Keratinocyte (primary cell): Measurements from ENCODE around the gene GLI3. TPM values are rescaled to one million over a fixed set of nuclear protein-coding genes. Genes with fewer than 3 reads are reported as not detected.

ENCODE experiments used
- DNase-seq: peaks from one replicate; pipeline ENCODE4 v3.0.0-alpha.2; 2011; ENCODE audit warnings: low read depth, missing footprints, low spot score
- FAIRE-seq: peaks from 2 replicates; lab custom pipeline; 2011; peaks lifted over from hg19 to GRCh38; lab: Jason Lieb, UNC
- H2AFZ ChIP-seq: 2 replicates; pipeline ENCODE4 v1.6.0; 2012; ENCODE audit warnings: low read length, control low read depth, inconsistent platforms; ENCODE audit not compliant: control insufficient read depth
- H3K27ac ChIP-seq: 2 replicates; pipeline ENCODE4 v1.5.1; 2011; ENCODE audit warnings: low read length; ENCODE audit not compliant: control insufficient read depth, insufficient read depth
- H3K27me3 ChIP-seq: 3 replicates; pipeline ENCODE4 v1.6.0; 2011; ENCODE audit warnings: low read length; ENCODE audit not compliant: control insufficient read depth, insufficient read depth; ENCODE audit errors: extremely low read depth
- H3K36me3 ChIP-seq, 2 experiments: 2 replicates in 1 of 2; 3 replicates in 1 of 2; pipeline ENCODE4 v1.5.1; 2011; ENCODE audit warnings: low read length in 2 of 2, mild to moderate bottlenecking in 1 of 2; ENCODE audit not compliant: control insufficient read depth in 2 of 2, insufficient read depth in 2 of 2; ENCODE audit errors: extremely low read depth in 1 of 2
- H3K4me1 ChIP-seq: 3 replicates; pipeline ENCODE4 v1.5.1; 2011; ENCODE audit warnings: low read length; ENCODE audit not compliant: control insufficient read depth, insufficient read depth; ENCODE audit errors: extremely low read depth
- H3K4me2 ChIP-seq: 3 replicates; pipeline ENCODE4 v1.6.0; 2011; ENCODE audit warnings: low read depth, low read length; ENCODE audit not compliant: control insufficient read depth, insufficient read depth; ENCODE audit errors: extremely low read depth
- H3K4me3 ChIP-seq, 3 experiments: fragments of 200-600 bp in 1 of 3; sonication (generic) in 1 of 3; 2 replicates in 2 of 3; 3 replicates in 1 of 3; pipeline ENCODE4 v1.5.1; 2011 to 2016; ENCODE audit warnings: low read length in 3 of 3, mild to moderate bottlenecking in 3 of 3, control low read depth in 2 of 3, inconsistent platforms in 1 of 3, low read depth in 1 of 3, mixed read lengths in 1 of 3, mixed run types in 1 of 3, moderate library complexity in 1 of 3; ENCODE audit not compliant: control insufficient read depth in 2 of 3, insufficient read depth in 2 of 3; ENCODE audit errors: extremely low read depth in 1 of 3
- H3K79me2 ChIP-seq: 2 replicates; pipeline ENCODE4 v1.6.0; 2012; ENCODE audit warnings: low read length; ENCODE audit not compliant: control insufficient read depth, insufficient read depth
- H3K9ac ChIP-seq: 3 replicates; pipeline ENCODE4 v1.6.0; 2011; ENCODE audit warnings: low read length; ENCODE audit not compliant: control insufficient read depth, insufficient read depth; ENCODE audit errors: extremely low read depth
- H3K9me1 ChIP-seq: 3 replicates; pipeline ENCODE4 v1.6.0; 2011; ENCODE audit warnings: low read length; ENCODE audit not compliant: control insufficient read depth, insufficient read depth; ENCODE audit errors: extremely low read depth
- H3K9me3 ChIP-seq: 2 replicates; pipeline ENCODE4 v1.5.1; 2012; ENCODE audit warnings: low read depth, low read length; ENCODE audit not compliant: control insufficient read depth
- H4K20me1 ChIP-seq: 3 replicates; pipeline ENCODE4 v1.6.0; 2011; ENCODE audit warnings: low read length; ENCODE audit not compliant: control insufficient read depth, insufficient read depth; ENCODE audit errors: extremely low read depth
- EZH2 ChIP-seq: IDR thresholded peaks from one replicate; pipeline ENCODE4 v1.6.1; 2012; ENCODE audit warnings: inconsistent platforms, mild to moderate bottlenecking, low read length, moderate library complexity
- dilution Hi-C: fragments of 300-500 bp; cut with MboI; formaldehyde crosslinking; loops from one replicate; pipeline ENCODE4 v1.7.0; 2020; ENCODE audit warnings: low sequenced_read_pairs; ENCODE audit not compliant: extremely low pct_ligation_motif_present
- polyA plus RNA-seq, 5 experiments: library from polyadenylated mRNA; depleted of rRNA in 3 of 5; stranded (reverse) in 3 of 5; stranded (forward) in 1 of 5; unstranded in 1 of 5; fragments of >200 nt; gene quantifications; 1 replicate in 1 of 5; 2 replicates in 3 of 5; 3 replicates in 1 of 5; pipeline versions ENCODE4 v1.2.1 to v1.2.3, GENCODE V29; 2011 to 2012; ENCODE audit warnings: missing spikeins in 2 of 5, low read depth in 1 of 5, low replicate concordance in 1 of 5
- TF ChIP-seq, protein P1 (sequence below), 3 experiments: IDR thresholded peaks in 1 of 3; conservative IDR thresholded peaks in 1 of 3; optimal IDR thresholded peaks in 1 of 3; 2 replicates in 2 of 3; 3 replicates in 1 of 3; pipeline versions ENCODE3 to v1.5.1; 2011; ENCODE audit warnings: low read length in 3 of 3, mild to moderate bottlenecking in 3 of 3, moderate library complexity in 2 of 3, control low read depth in 1 of 3, inconsistent platforms in 1 of 3; ENCODE audit not compliant: insufficient read depth in 2 of 3; ENCODE audit errors: extremely low read depth in 1 of 3

GLI3 gene
- polyA plus RNA-seq, 1 donor (not counting 4 experiments of a cell fraction or from before 2014, with no cell fraction given) = 3.6 TPM

DNA sequence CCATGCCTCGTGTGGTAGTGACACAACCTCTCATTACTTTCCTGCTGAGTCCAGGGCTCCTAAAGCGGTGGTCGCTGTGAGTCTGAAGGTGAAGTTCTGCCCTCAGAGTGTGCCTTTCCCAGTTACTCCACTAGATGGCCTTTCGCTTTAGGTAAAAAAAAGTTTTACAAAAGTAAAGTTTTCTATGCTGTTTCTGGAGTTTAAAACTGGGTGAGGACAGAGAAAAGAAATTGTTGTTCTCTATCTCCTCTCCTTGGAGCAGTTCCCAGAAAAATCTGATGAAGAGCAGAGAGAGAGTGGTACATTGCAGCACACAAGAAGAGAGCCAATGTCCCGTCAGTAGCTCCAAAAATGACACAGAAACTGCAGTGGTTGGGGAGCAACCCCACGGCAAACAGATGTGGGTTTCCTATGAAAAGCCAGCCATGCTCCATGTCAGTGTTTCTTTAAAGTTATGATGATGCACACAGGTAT lies 257.1 kb downstream of the GLI3 start:
- Histone ChIP-seq H3K9me3 (no peaks in the 10 kb centered on the region), H3K4me1 (peaks cover 6% of the 10 kb centered on the region), H3K36me3 (peaks cover 6 to 11% of the 10 kb centered on the region in 2 experiments), H3K27ac (no peak overlapping the region), H3K4me3 (no peak overlapping the region), H3K79me2 (no peaks in the 10 kb centered on the region), H3K4me2 (no peak overlapping the region), H3K9me1 (no peaks in the 10 kb centered on the region), H4K20me1 (no peaks in the 10 kb centered on the region), H3K9ac (no peak overlapping the region), H2AFZ (no peak overlapping the region), H3K27me3 (no peaks in the 10 kb centered on the region)
- dilution Hi-C loops = no loop called here
- TF ChIP-seq, protein P1, sequence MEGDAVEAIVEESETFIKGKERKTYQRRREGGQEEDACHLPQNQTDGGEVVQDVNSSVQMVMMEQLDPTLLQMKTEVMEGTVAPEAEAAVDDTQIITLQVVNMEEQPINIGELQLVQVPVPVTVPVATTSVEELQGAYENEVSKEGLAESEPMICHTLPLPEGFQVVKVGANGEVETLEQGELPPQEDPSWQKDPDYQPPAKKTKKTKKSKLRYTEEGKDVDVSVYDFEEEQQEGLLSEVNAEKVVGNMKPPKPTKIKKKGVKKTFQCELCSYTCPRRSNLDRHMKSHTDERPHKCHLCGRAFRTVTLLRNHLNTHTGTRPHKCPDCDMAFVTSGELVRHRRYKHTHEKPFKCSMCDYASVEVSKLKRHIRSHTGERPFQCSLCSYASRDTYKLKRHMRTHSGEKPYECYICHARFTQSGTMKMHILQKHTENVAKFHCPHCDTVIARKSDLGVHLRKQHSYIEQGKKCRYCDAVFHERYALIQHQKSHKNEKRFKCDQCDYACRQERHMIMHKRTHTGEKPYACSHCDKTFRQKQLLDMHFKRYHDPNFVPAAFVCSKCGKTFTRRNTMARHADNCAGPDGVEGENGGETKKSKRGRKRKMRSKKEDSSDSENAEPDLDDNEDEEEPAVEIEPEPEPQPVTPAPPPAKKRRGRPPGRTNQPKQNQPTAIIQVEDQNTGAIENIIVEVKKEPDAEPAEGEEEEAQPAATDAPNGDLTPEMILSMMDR (optimal IDR thresholded peaks at IDR 0.05 in 1 of 3, IDR thresholded peaks at IDR 0.05 in 1 of 3, conservative IDR thresholded peaks at IDR 0.05 in 1 of 3; ENCODE audit: extremely low read depth in 1 of 3, insufficient read depth in 2 of 3, low read length in 3 of 3) = peak; percentile 57 to 73 (median 71)
- TF ChIP-seq EZH2 = no peak
- DNase-seq (no peak), FAIRE-seq (peak; percentile 55)

DNA sequence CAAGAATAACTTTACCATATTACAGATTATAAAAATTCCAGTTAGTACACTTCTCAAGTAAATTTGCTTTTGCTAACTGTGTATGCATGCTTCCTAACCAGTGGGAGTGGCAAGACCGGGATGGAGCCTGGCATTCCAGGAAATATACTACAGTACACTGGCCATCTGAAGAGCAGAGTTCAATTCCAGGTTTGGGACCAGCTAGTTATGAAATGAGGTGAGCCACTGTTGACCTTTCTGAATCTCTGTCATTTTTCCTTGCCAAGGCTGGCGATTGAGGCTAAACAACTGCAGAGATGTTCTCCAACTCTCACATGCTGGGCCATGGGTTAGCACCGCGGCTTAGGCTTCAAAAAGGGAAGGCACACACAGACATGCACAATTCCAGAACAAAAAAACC lies 258.2 kb downstream of the GLI3 start:
- no peak overlapping the region for H3K9ac ChIP-seq
- H3K9me3 ChIP-seq = no peaks in the 10 kb centered on the region
- no peaks in the 10 kb centered on the region for H3K27me3 ChIP-seq
- no peak overlapping the region for H3K27ac ChIP-seq
- H3K36me3 ChIP-seq = peaks cover 6 to 11% of the 10 kb centered on the region in 2 experiments
- TF ChIP-seq, protein P1 (optimal IDR thresholded peaks at IDR 0.05 in 1 of 3, IDR thresholded peaks at IDR 0.05 in 1 of 3, conservative IDR thresholded peaks at IDR 0.05 in 1 of 3; ENCODE audit: extremely low read depth in 1 of 3, insufficient read depth in 2 of 3, low read length in 3 of 3) = no peak
- no peak for TF ChIP-seq EZH2
- no peak for DNase-seq
- dilution Hi-C loops = no loop called here
- H4K20me1 ChIP-seq = no peaks in the 10 kb centered on the region
- no peaks in the 10 kb centered on the region for H3K79me2 ChIP-seq
- no peaks in the 10 kb centered on the region for H3K4me1 ChIP-seq
- no peak overlapping the region for H3K4me3 ChIP-seq
- H2AFZ ChIP-seq = no peak overlapping the region
- FAIRE-seq = no peak
- no peak overlapping the region for H3K4me2 ChIP-seq
- H3K9me1 ChIP-seq = no peaks in the 10 kb centered on the region
